CMK (cell line): ENCODE measurements around the gene GBF1.

Experiments
- DNase-seq: peaks from one replicate; pipeline ENCODE4 v3.0.0-alpha.2; 2010; ENCODE audit warnings: low read depth

GBF1 gene

GRCh38 chr10:102342958-102343357 lies 97.6 kb downstream of the GBF1 start:
- DNase-seq, result no peak

GRCh38 chr10:102344067-102344466 lies 98.7 kb downstream of the GBF1 start:
- DNase-seq, result no peak

DNA sequence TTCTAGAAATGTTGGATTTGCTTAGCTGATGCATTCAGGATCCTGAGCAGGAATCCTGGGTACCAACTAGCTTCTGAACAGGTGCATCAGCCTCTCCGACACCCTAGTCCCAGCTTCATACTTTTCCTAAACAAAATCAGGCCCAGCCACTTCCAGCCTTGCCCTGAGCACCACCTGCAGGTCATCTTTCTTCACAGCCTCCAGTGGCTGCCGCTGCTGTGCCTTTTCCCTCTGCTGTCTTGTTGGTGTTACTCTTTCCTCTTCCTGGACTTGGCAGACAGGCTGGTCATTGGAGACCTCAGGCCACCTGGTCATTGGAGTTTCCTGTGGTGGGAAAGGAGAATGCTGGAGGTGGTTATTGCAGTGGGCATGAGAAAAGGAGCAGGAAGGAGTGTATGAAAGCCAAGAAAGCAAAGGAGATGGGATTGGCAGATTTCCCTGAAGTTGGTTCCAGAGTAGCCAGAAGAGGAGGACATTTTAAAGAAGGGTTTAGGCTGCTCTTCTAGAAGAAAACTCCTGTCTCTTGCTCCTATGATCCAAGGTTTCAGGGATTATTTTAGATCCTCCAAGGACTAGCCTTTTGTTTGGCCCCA lies 102.0 kb downstream of the GBF1 start:
- no peak for DNase-seq

DNA sequence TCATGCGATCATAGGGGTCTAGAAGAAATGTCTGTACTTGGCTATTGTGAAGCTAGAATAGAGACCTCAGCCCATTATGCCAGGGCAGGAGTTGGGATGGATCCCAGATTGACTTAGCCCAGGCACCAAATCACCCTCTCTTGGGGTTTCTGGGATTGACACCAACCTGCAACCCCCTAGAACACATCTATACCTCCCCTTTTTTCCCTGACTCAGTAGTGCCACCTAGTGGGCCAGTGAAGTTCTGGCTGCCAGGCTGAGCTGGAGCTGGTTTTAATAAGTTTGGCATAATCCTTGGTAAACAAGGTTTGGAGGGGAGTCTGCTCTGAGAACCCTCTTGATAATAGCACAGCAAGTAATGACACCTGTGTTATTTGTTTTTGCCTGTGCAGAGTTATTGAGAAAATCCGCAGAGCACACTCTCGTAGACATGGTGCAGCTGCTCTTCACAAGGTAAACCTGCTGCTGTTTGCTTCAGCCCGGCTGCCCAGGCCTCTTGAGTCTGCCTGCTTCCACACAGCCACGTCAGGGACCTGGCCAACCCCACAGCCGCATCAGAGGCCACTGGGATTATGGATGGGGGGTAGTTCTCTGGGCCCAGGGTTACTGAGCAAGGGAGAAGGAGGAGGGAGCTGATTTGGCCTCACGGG lies 106.9 kb downstream of the GBF1 start:
- peak; percentile 27 for DNase-seq

DNA sequence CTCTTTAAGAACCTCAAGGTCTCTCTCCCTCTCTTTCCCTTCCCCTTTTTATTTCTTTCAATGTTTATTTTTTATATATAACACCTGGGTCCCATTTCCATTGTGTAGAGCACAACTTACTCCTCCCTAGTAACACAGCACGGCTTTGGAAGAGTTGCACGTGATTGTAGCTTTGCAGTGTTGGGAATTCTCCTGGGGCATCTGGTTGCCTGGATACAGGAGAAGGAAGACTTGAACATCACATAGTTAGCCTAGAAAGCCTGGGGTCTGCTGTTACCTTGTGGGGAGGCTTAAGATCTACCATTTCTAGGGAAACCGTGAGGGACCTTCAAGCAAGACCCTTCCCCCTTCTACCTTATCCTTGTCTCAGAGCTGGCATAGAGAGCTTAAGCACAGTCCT lies 109.1 kb downstream of the GBF1 start:
- DNase-seq, result no peak

DNA sequence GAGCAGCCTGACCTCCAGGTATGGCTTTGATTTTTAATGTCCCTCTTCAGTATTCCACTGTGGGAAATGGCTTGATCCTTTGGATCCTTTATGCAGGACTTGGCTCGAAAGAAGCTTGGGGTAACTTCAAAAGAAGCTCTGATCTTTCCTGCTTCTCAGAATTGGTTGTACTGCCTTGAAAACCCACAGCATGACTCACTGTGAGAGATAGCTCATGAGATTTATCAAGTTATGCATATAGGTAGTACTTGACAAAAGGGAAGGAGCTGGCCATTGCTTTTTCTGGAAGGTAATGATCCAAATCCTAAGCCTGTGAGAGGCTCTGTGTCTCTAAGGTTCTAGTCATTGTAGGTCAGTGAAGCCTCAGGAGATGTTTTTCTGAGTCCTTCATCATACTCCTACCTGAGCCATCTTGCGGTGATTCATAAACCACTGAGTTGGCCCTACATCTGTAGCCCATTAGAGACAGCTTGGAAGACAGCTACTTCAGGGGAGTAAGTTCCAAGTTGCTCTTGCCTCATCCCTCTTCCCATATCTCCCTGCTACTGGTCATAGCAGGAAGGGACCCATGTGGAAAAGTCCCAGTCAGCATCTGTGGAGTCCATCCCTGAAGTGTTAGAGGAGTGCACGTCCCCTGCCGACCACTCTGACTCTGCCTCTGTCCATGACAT lies 113.5 kb downstream of the GBF1 start:
- DNase-seq, result no peak

- no peak for DNase-seq
These were observed 122.1 kb downstream of the GBF1 start for GRCh38 chr10:102367441-102367840.

GRCh38 chr10:102368077-102368476 lies 122.7 kb downstream of the GBF1 start:
- no peak for DNase-seq

DNA sequence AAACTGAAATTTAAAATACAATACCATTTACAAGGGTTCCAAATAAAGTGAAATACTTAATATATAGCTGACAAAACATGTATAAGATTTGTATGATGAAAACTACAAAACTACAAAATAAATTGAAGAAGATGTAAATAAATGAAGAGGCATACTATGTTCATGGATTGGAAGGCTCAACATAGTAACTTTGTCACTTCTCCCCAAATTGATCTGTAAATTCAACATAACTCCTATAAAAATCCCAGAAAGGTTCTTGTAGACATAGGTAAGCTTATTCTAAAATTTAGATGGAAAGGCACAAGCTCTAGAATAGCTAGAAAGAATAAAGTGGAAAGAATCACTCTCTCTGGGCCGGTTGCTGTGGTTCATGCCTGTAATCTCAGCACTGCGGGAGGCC lies 126.0 kb downstream of the GBF1 start:
- no peak for DNase-seq

GRCh38 chr10:102375250-102375649 lies 129.9 kb downstream of the GBF1 start:
- no peak for DNase-seq

DNA sequence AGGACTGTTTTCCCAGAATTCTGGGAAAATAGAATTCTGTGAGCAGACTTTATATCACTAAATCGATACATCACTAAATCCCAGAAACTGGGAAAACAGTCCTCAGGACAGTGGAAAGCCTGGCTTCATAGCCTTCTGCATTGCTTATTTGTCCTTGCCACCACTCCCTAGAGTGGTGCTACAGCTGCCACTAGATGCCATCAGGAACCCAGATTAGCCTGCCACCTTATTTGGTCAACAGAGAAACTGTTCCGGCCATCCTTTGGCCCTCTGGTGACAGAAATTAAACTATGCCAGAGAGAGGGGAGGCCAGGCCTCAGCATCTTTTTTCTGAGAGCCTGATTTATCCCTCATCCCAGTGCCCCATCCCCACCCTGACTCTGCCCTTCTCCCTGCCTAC lies 130.5 kb downstream of the GBF1 start:
- no peak for DNase-seq

GRCh38 chr10:102376901-102377300 lies 131.6 kb downstream of the GBF1 start:
- DNase-seq, result no peak

- no peak for DNase-seq
These were observed 134.1 kb downstream of the GBF1 start for GRCh38 chr10:102379383-102379782.

DNA sequence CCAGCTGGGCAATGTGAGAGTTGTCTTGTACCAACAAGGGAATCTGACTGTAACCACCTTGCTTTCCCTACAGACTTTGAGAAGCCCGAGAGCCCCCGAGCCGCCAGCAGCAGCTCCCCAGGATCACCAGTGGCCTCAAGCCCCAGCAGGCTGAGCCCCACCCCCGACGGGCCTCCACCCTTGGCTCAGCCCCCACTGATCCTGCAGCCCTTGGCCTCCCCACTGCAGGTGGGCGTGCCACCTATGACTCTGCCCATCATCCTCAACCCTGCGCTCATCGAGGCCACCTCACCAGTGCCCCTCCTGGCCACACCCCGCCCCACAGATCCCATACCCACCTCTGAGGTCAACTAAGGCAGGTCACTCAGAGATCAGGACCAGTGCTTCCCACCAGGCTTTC lies 136.7 kb downstream of the GBF1 start:
- no peak for DNase-seq

- no peak for DNase-seq
These were observed 137.5 kb downstream of the GBF1 start for GRCh38 chr10:102382871-102383270.

GRCh38 chr10:102384053-102384452 lies 138.7 kb downstream of the GBF1 start:
- DNase-seq, result no peak

GRCh38 chr10:102384606-102385429 lies 139.5 kb downstream of the GBF1 start:
- DNase-seq, result no peak

GRCh38 chr10:102389894-102390293 lies 144.6 kb downstream of the GBF1 start:
- no peak for DNase-seq

- DNase-seq, result no peak
These were observed 147.0 kb downstream of the GBF1 start for GRCh38 chr10:102392306-102392705.

DNA sequence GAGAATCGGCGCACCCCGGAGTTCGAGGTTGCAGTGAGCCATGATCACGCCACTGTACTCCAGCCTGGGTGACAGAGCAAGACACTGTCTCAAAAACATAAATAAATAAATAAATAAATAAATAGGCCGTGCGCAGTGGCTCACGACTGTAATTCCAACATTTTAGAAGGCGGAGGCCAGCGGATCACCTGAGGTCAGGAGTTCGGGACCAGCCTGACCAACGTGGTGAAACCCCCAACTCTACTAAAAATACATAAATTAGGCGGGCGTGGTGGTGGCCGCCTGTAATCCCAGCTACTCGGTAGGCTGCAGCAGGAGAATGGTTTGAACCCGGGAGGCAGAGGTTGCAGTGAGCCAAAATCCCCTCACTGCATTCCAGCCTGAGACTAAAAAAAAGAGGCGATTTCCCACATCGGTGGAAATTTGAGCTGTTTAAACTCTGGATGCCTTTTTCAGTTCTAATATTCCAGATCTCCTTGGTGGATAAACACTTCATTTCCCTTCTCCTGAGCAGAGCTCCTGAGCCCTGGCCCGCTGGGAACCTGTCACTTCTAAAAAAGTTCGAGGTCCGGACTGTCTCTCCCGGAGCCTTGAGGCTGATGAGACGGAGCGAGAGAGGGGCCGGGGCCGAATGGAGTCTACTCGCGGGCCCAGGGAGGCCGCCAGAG lies 148.2 kb downstream of the GBF1 start:
- DNase-seq, result no peak

GRCh38 chr10:102394079-102394800 lies 148.9 kb downstream of the GBF1 start:
- DNase-seq, result peak; percentile 78
